ENCODE data around the gene B3GALNT2.

Gene B3GALNT2

GRCh38 chr1:235409042-235409820 lies 95.0 kb downstream of the B3GALNT2 start:
- no peak for DNase-seq (ENCODE audit: low spot score)

DNA sequence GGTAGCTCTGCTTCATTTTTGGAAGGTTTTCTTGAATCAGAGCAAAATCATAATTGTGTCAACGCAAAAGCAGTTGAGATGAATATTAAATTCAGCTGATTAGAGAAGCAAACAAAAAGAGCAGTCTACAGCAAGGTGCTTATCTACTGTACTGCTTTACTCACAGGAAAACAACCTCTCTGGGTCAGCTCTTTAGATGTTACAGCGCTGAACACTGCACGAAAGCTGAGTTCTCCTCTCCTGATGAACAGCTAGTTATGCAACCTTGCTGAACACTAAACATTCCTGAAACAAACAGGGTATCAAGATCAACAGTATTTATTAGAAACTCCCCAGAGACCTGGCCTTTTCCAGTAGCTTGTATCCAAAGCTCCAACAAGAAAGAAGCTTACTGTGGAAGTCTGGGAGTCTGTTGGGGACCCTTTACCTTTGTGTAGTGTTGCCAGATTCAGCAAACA lies 95.7 kb downstream of the B3GALNT2 start:
- no peak for DNase-seq (ENCODE audit: low spot score)

- DNase-seq (ENCODE audit: low spot score): no peak
These were observed 96.8 kb downstream of the B3GALNT2 start for GRCh38 chr1:235407419-235407818.

DNA sequence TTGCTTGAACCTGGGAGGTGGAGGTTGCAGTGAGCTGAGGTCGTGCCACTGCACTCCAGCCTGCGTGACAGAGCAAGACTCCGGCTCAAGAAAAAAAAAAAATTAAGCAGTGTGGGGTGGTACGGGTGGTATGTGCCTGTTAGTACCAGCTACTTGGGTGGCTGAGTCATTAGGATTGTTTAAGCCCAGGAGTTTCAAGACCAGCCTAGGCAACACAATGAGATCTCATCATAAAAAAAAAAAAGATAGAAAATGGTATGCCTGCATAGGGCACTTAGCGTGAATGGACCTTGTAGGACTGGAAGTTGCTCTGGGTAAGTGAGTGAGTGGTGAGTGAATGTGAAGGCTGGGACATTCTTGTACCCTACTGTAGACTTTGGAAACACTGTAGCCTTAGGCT lies 100.1 kb downstream of the B3GALNT2 start:
- no peak for DNase-seq (ENCODE audit: low spot score)

- no peak for DNase-seq (ENCODE audit: low spot score)
These were observed 100.7 kb downstream of the B3GALNT2 start for GRCh38 chr1:235403593-235403992.

DNA sequence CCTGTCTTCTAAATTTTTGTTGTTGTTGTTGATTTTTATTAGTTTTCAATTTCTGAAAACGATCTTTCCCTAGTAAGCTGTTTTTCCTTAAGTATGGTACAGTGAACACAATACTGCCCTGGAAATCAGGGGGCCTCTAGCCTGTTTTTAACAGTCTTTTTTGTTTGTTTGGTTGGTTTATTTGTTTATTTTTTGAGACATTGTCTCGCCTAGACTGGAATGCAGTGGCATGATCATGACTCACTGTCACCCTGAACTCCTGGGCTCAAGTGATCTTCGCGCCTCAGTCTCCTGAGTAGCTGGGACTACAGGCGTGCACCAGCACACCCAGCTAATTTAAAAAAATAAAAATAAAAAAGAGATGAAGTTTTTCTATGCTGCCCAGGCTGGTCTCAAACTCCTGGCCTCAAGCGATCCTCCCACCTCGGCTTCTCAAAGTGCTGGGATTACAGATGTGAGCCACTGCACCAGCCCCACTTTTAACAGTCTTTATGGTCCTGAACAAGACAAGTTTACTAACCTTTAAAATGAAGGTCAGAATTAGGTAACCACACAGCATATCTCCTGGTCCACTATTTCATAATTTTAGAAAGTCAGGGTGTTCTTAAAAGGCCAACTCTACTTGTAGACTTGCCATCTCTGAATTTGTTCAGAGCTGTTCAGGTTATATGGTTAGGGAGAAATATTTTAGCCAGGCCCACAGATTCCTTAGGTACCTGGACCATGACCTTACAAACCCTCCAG lies 101.6 kb downstream of the B3GALNT2 start:
- DNase-seq (ENCODE audit: low spot score): no peak

DNA sequence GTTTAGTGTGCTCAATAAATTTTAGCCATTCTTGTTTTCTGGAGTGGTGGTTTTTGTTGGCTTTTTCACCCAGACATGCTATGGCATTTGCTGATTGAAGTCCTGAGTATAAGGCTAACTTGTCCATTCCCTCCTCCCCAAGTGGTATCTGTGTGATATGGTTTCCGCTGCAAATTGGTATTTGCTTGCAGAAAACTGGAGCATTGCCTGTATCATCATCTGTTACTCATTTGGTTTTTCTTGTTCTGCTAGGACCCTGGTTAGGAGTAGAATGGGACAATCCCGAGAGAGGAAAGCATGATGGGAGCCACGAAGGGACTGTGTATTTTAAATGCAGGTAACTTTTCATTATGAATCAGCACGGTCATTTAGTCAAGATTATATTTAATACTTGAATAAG lies 103.0 kb downstream of the B3GALNT2 start:
- no peak for DNase-seq (ENCODE audit: low spot score)
